Measurements from ENCODE around the gene RNF17. TPM values are rescaled to one million over a fixed set of nuclear protein-coding genes. Genes with fewer than 3 reads are reported as not detected.

The RNF17 gene
- total RNA-seq, 1 donor from 2014 or later, result not detected

DNA sequence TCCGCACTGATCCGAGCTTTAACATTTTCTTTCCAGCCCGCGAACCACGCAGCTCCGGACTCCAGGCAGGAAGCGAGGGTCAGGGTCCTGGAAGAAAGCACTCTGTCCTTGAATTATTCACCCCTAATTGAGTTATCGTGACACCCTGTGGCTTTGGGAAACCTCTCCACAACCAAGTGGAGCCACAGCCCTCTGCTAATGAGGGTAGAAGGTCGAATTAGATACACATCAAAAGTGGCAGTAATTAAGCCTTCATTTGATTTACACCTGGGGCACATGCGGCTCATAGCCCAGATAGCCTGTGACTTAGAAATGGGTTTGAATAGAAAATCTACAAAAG is 15.9 kb upstream of the RNF17 start:
- Histone ChIP-seq H3K4me3 (ENCODE audit: insufficient read depth, low read depth, low read length) (no peak overlapping the region), H2AFZ (ENCODE audit: low read depth, low read length) (peak overlapping the region; percentile 41), H3K9ac (ENCODE audit: low read length) (no peak overlapping the region), H3K36me3 (ENCODE audit: insufficient read depth, low read length) (no peaks in the 10 kb centered on the region), H4K20me1 (ENCODE audit: insufficient read depth, low read length) (no peaks in the 10 kb centered on the region), H3K27me3 (ENCODE audit: insufficient read depth, low read length) (peaks cover 43% of the 10 kb centered on the region), H3K4me2 (ENCODE audit: low read length) (peak overlapping the region; percentile 81), H3K4me1 (ENCODE audit: insufficient read depth, low read length) (peaks cover 12% of the 10 kb centered on the region), H3K79me2 (ENCODE audit: insufficient read depth, low read length) (no peaks in the 10 kb centered on the region), H3K9me3 (ENCODE audit: insufficient read depth, low read depth, low read length) (no peaks in the 10 kb centered on the region), H3K27ac (ENCODE audit: low read depth, low read length) (no peak overlapping the region)
- Mint-ChIP-seq H3K9me3 (ENCODE audit: unreplicated experiment) (peaks cover 5% of the 10 kb centered on the region), H3K36me3 (ENCODE audit: low read depth, unreplicated experiment) (peaks cover 3% of the 10 kb centered on the region), H3K27me3 (ENCODE audit: low read depth, unreplicated experiment) (peaks cover 74% of the 10 kb centered on the region), H3K27ac (ENCODE audit: unreplicated experiment) (no peak overlapping the region), H3K4me3 (ENCODE audit: unreplicated experiment) (peak overlapping the region; percentile 80), H3K4me1 (ENCODE audit: low read depth, unreplicated experiment) (no peaks in the 10 kb centered on the region)
- TF ChIP-seq EZH2 (IDR thresholded peaks at IDR 0.05; ENCODE audit: insufficient read depth, low read length), result no peak
- TF ChIP-seq, protein P1, sequence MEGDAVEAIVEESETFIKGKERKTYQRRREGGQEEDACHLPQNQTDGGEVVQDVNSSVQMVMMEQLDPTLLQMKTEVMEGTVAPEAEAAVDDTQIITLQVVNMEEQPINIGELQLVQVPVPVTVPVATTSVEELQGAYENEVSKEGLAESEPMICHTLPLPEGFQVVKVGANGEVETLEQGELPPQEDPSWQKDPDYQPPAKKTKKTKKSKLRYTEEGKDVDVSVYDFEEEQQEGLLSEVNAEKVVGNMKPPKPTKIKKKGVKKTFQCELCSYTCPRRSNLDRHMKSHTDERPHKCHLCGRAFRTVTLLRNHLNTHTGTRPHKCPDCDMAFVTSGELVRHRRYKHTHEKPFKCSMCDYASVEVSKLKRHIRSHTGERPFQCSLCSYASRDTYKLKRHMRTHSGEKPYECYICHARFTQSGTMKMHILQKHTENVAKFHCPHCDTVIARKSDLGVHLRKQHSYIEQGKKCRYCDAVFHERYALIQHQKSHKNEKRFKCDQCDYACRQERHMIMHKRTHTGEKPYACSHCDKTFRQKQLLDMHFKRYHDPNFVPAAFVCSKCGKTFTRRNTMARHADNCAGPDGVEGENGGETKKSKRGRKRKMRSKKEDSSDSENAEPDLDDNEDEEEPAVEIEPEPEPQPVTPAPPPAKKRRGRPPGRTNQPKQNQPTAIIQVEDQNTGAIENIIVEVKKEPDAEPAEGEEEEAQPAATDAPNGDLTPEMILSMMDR (IDR thresholded peaks at IDR 0.05; ENCODE audit: insufficient read depth, low read depth, low read length), result no peak
- DNase-seq (ENCODE audit: low read depth), result no peak
- no peak for FAIRE-seq

GRCh38 chr13:24759197-24759596 is 4.8 kb upstream of the RNF17 start:
- Histone ChIP-seq H3K4me1 (ENCODE audit: insufficient read depth, low read length) (no peaks in the 10 kb centered on the region), H3K79me2 (ENCODE audit: insufficient read depth, low read length) (no peaks in the 10 kb centered on the region), H3K9me3 (ENCODE audit: insufficient read depth, low read depth, low read length) (no peaks in the 10 kb centered on the region), H3K4me3 (ENCODE audit: insufficient read depth, low read depth, low read length) (no peak overlapping the region), H3K4me2 (ENCODE audit: low read length) (no peak overlapping the region), H3K27me3 (ENCODE audit: insufficient read depth, low read length) (peaks cover 2% of the 10 kb centered on the region), H3K27ac (ENCODE audit: low read depth, low read length) (no peak overlapping the region), H3K9ac (ENCODE audit: low read length) (no peak overlapping the region), H2AFZ (ENCODE audit: low read depth, low read length) (no peak overlapping the region), H4K20me1 (ENCODE audit: insufficient read depth, low read length) (no peaks in the 10 kb centered on the region), H3K36me3 (ENCODE audit: insufficient read depth, low read length) (no peaks in the 10 kb centered on the region)
- TF ChIP-seq, protein P1 (IDR thresholded peaks at IDR 0.05; ENCODE audit: insufficient read depth, low read depth, low read length), result no peak
- no peak for TF ChIP-seq EZH2 (IDR thresholded peaks at IDR 0.05; ENCODE audit: insufficient read depth, low read length)
- Mint-ChIP-seq H3K4me1 (ENCODE audit: low read depth, unreplicated experiment) (no peaks in the 10 kb centered on the region), H3K27me3 (ENCODE audit: low read depth, unreplicated experiment) (no peaks in the 10 kb centered on the region), H3K27ac (ENCODE audit: unreplicated experiment) (no peak overlapping the region), H3K4me3 (ENCODE audit: unreplicated experiment) (no peak overlapping the region), H3K36me3 (ENCODE audit: low read depth, unreplicated experiment) (no peaks in the 10 kb centered on the region), H3K9me3 (ENCODE audit: unreplicated experiment) (no peaks in the 10 kb centered on the region)
- no peak for DNase-seq (ENCODE audit: low read depth)
- no peak for FAIRE-seq

- Mint-ChIP-seq H3K4me3 (ENCODE audit: unreplicated experiment) (no peak overlapping the region), H3K4me1 (ENCODE audit: low read depth, unreplicated experiment) (no peaks in the 10 kb centered on the region), H3K36me3 (ENCODE audit: low read depth, unreplicated experiment) (no peaks in the 10 kb centered on the region), H3K27ac (ENCODE audit: unreplicated experiment) (no peak overlapping the region), H3K9me3 (ENCODE audit: unreplicated experiment) (no peaks in the 10 kb centered on the region), H3K27me3 (ENCODE audit: low read depth, unreplicated experiment) (no peaks in the 10 kb centered on the region)
- H3K9ac ChIP-seq (ENCODE audit: low read length), result no peak overlapping the region
- H3K9me3 ChIP-seq (ENCODE audit: insufficient read depth, low read depth, low read length), result no peaks in the 10 kb centered on the region
- H3K79me2 ChIP-seq (ENCODE audit: insufficient read depth, low read length), result no peaks in the 10 kb centered on the region
- H3K36me3 ChIP-seq (ENCODE audit: insufficient read depth, low read length), result no peaks in the 10 kb centered on the region
- H4K20me1 ChIP-seq (ENCODE audit: insufficient read depth, low read length), result no peaks in the 10 kb centered on the region
- no peak for TF ChIP-seq EZH2 (IDR thresholded peaks at IDR 0.05; ENCODE audit: insufficient read depth, low read length)
- TF ChIP-seq, protein P1 (IDR thresholded peaks at IDR 0.05; ENCODE audit: insufficient read depth, low read depth, low read length), result no peak
- no peaks in the 10 kb centered on the region for H3K4me1 ChIP-seq (ENCODE audit: insufficient read depth, low read length)
- H3K27ac ChIP-seq (ENCODE audit: low read depth, low read length), result no peak overlapping the region
- DNase-seq (ENCODE audit: low read depth), result no peak
- FAIRE-seq, result no peak
- H3K27me3 ChIP-seq (ENCODE audit: insufficient read depth, low read length), result peaks cover 2% of the 10 kb centered on the region
- no peak overlapping the region for H3K4me2 ChIP-seq (ENCODE audit: low read length)
- H3K4me3 ChIP-seq (ENCODE audit: insufficient read depth, low read depth, low read length), result no peak overlapping the region
- H2AFZ ChIP-seq (ENCODE audit: low read depth, low read length), result no peak overlapping the region
Observed at GRCh38 chr13:24764276-24764630, 284 bp downstream of the RNF17 start.

Data from astrocyte (in vitro differentiated cells and primary cell).